Glutamatergic neuron (in vitro differentiated cells): ENCODE data around the gene HHIPL1. TPM values are rescaled to one million over a fixed set of nuclear protein-coding genes. Genes with fewer than 3 reads are reported as not detected.

ENCODE experiments used
- DNase-seq: peaks from one replicate; pipeline ENCODE4 v3.0.0; 2022
- H3K27ac Mint-ChIP-seq: one replicate; pipeline ENCODE4 v1.8.0; 2020; ENCODE audit warnings: mild to moderate bottlenecking, mixed read lengths, inconsistent platforms; ENCODE audit not compliant: unreplicated experiment
- H3K27me3 Mint-ChIP-seq: one replicate; pipeline ENCODE4 v1.8.0; 2020; ENCODE audit warnings: mild to moderate bottlenecking, moderate library complexity, mixed read lengths, inconsistent platforms; ENCODE audit not compliant: unreplicated experiment
- H3K36me3 Mint-ChIP-seq: one replicate; pipeline ENCODE4 v1.8.0; 2020; ENCODE audit warnings: mild to moderate bottlenecking, mixed read lengths, inconsistent platforms; ENCODE audit not compliant: unreplicated experiment
- H3K4me1 Mint-ChIP-seq: one replicate; pipeline ENCODE4 v1.8.0; 2020; ENCODE audit warnings: mild to moderate bottlenecking, low read depth, mixed read lengths, inconsistent platforms; ENCODE audit not compliant: unreplicated experiment
- H3K4me3 Mint-ChIP-seq: one replicate; pipeline ENCODE4 v1.8.0; 2020; ENCODE audit warnings: mild to moderate bottlenecking, mixed read lengths, inconsistent platforms; ENCODE audit not compliant: unreplicated experiment
- H3K9me3 Mint-ChIP-seq: one replicate; pipeline ENCODE4 v1.8.0; 2020; ENCODE audit warnings: mild to moderate bottlenecking, moderate library complexity, mixed read lengths, inconsistent platforms; ENCODE audit not compliant: unreplicated experiment
- CTCF ChIP-seq: fragments of 200-600 bp; sonication (generic); IDR thresholded peaks from one replicate; pipeline ENCODE4 v1.5.0; 2021; ENCODE audit not compliant: partially characterized antibody, unreplicated experiment
- long read RNA-seq: library from polyadenylated mRNA; unstranded; transcript quantifications from one replicate; pipeline ENCODE4 v2.0.0, GENCODE V29; 2020; ENCODE audit not compliant: unreplicated experiment
- total RNA-seq: library from RNA; stranded (reverse); fragmentation: NEBNext Ultra II Directional; extraction: Animal tissue kit (Norgen Biotek cat#: 25700); gene quantifications from one replicate; pipeline ENCODE4 v1.2.1, GENCODE V29; 2021; ENCODE audit not compliant: unreplicated experiment

Gene HHIPL1
- 0.47 TPM for total RNA-seq
- long read RNA-seq: 0 reads

- no peak for TF ChIP-seq CTCF
- Mint-ChIP-seq H3K36me3 (no peaks in the 10 kb centered on the region), H3K4me3 (peak within 1 kb of the TSS; percentile 78), H3K4me1 (no peaks in the 10 kb centered on the region), H3K27me3 (peaks cover 18% of the 10 kb centered on the region), H3K9me3 (peaks cover 2% of the 10 kb centered on the region), H3K27ac (no peak within 1 kb of the TSS)
- DNase-seq: peak; percentile 53
Measured at GRCh38 chr14:99644723-99645544, at the start of gene HHIPL1. Gene HHIPL1, plus strand, starts transcription at chr14:99645129. Its CDS starts 79 bp downstream, at chr14:99645208.

GRCh38 chr14:99595524-99595923, 49.4 kb upstream of the HHIPL1 start:
- Mint-ChIP-seq H3K4me3 (no peak overlapping the region), H3K9me3 (peaks cover 2% of the 10 kb centered on the region), H3K27me3 (peaks cover 6% of the 10 kb centered on the region), H3K4me1 (peaks cover 14% of the 10 kb centered on the region), H3K27ac (no peak overlapping the region), H3K36me3 (no peaks in the 10 kb centered on the region)
- DNase-seq: no peak
- no peak for TF ChIP-seq CTCF

GRCh38 chr14:99596071-99596627, 48.8 kb upstream of the HHIPL1 start:
- no peak for TF ChIP-seq CTCF
- no peak for DNase-seq
- Mint-ChIP-seq H3K27ac (no peak overlapping the region), H3K27me3 (peaks cover 6% of the 10 kb centered on the region), H3K4me3 (no peak overlapping the region), H3K36me3 (no peaks in the 10 kb centered on the region), H3K4me1 (peaks cover 15% of the 10 kb centered on the region), H3K9me3 (peaks cover 2% of the 10 kb centered on the region)

GRCh38 chr14:99596772-99597171, 48.2 kb upstream of the HHIPL1 start:
- H3K36me3 Mint-ChIP-seq: no peaks in the 10 kb centered on the region
- peaks cover 18% of the 10 kb centered on the region for H3K4me1 Mint-ChIP-seq
- DNase-seq: no peak
- H3K27ac Mint-ChIP-seq: no peak overlapping the region
- no peak for TF ChIP-seq CTCF
- H3K27me3 Mint-ChIP-seq: peaks cover 6% of the 10 kb centered on the region
- H3K9me3 Mint-ChIP-seq: peaks cover 2% of the 10 kb centered on the region
- H3K4me3 Mint-ChIP-seq: no peak overlapping the region
